Progenitor cell of endocrine pancreas (in vitro differentiated cells): ENCODE measurements around the gene LDAH. TPM values are rescaled to one million over a fixed set of nuclear protein-coding genes. Genes with fewer than 3 reads are reported as not detected.
A peak's percentile ranks its signal among the peaks of the same experiment; 100 is the strongest.
"Not testable (repeated sequence)": the region's sequence is repeated elsewhere in the genome, so short reads cannot be mapped to it uniquely, and the experiment has no call there.

Experiments used
- DNase-seq: peaks from one replicate; pipeline ENCODE4 v3.0.0; 2021; ENCODE audit warnings: low spot score; ENCODE audit not compliant: unreplicated experiment
- H3K27ac Mint-ChIP-seq: 2 replicates; pipeline ENCODE4 v1.8.0; 2021; ENCODE audit warnings: mild to moderate bottlenecking, moderate library complexity, mixed read lengths
- H3K27me3 Mint-ChIP-seq: 2 replicates; pipeline ENCODE4 v1.8.0; 2021; ENCODE audit warnings: mixed read lengths
- H3K36me3 Mint-ChIP-seq: 2 replicates; pipeline ENCODE4 v1.8.0; 2022; ENCODE audit warnings: mixed read lengths; ENCODE audit not compliant: insufficient read depth
- H3K4me1 Mint-ChIP-seq: 2 replicates; pipeline ENCODE4 v1.8.0; 2021; ENCODE audit warnings: low read depth, mixed read lengths
- H3K4me3 Mint-ChIP-seq: 2 replicates; pipeline ENCODE4 v1.8.0; 2021; ENCODE audit warnings: low read depth, mild to moderate bottlenecking, moderate library complexity, mixed read lengths
- H3K9me3 Mint-ChIP-seq: 2 replicates; pipeline ENCODE4 v1.8.0; 2021; ENCODE audit warnings: low read depth, mixed read lengths
- CTCF ChIP-seq: fragments of 200-600 bp; sonication (generic); IDR thresholded peaks from one replicate; pipeline ENCODE4 v1.5.0; 2021; ENCODE audit warnings: antibody characterized with exemption, mild to moderate bottlenecking; ENCODE audit not compliant: unreplicated experiment
- total RNA-seq: library from RNA; stranded (reverse); gene quantifications from 2 replicates; pipeline ENCODE4 v1.2.1, GENCODE V29; 2021

LDAH gene
- total RNA-seq, 1 donor from 2014 or later = 25.1 TPM

GRCh38 chr2:20725782-20726181, 97.1 kb downstream of the LDAH start:
- peaks cover 34% of the 10 kb centered on the region for H3K36me3 Mint-ChIP-seq

DNA sequence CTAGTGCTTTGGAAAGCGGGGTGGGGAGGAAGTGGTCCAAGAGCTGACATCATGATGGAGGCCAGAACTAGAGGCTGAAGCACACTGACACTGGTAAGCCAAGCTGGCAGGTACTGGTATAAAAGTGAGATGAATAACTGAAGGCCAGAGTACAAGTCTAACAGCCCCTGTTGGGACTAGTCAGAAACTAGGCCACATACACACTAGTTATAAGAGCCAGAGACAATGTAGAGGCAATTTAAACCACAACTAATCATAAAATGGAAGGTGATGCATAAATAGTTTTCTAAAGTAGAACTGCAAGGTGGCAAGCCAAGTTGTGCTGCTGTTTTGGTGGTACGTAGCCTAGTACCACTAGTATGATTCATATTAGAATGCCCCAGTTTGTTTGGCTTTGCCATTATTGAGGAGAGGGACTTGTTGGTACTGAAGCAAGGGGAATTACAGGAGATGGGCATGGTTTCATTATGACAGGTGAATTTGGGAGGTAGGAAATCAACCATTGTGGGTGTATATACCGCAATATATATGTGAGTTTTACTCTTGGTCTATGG, 98.3 kb downstream of the LDAH start:
- Mint-ChIP-seq H3K27me3 (no peaks in the 10 kb centered on the region), H3K4me3 (no peak overlapping the region), H3K9me3 (peaks cover 22% of the 10 kb centered on the region), H3K27ac (no peak overlapping the region), H3K36me3 (peaks cover 40% of the 10 kb centered on the region), H3K4me1 (peaks cover 14% of the 10 kb centered on the region)
- DNase-seq = no peak
- no peak for TF ChIP-seq CTCF

More at GRCh38 chr2:20725782-20726181, 97.1 kb downstream of the LDAH start:
- DNase-seq = no peak
- Mint-ChIP-seq H3K27ac (no peak overlapping the region), H3K4me3 (no peak overlapping the region), H3K9me3 (peaks cover 14% of the 10 kb centered on the region), H3K27me3 (no peaks in the 10 kb centered on the region), H3K4me1 (peaks cover 14% of the 10 kb centered on the region)
- no peak for TF ChIP-seq CTCF

DNA sequence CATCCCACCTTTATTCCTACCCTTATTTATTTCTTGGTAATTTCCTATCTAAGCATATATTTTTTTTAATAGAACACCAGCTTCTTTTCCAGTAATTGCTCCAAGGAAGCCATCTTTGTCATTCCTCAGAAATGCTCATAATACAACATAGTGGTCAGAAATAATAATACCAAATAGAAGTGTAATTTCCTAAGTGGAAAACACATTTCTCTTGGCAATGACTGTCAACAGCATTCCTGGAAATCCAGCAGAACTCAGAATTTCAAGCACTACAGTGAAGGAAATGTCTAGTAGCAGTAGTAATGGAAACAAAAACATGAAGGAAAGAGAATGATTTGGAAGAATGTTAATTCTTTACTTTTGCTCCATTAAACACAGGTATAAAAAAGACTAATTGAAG, 99.4 kb downstream of the LDAH start:
- H3K4me3 Mint-ChIP-seq = no peak overlapping the region
- TF ChIP-seq CTCF = no peak
- peaks cover 46% of the 10 kb centered on the region for H3K36me3 Mint-ChIP-seq

DNA sequence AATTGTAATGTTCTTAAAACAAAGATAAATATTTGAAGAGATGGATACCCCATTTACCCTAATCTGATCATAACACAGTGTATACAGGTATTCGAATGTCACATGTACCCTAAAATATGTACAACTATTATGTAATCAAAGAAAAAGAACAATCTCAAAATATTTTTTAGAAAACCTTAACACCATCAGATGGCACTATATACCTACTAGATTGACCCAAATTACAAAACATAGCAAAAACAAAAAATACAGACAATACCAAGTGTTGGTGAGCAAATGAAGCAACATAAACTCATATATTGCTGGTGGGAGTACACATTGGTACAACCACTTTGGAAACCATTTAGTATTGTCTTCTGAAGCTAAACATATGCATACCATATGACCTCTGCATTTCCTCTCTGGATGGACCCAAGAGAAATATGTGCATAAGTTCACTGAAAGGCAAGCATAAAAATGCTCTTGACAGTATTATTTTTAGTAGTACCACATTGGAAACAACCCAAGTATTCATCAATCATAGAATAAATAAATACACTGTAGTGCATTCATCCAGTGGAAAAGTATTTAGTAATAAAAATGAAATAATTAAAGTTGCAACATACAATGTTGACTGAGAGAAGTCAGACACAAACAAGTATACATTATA, 100.2 kb downstream of the LDAH start:
- H3K4me1 Mint-ChIP-seq = peaks cover 2% of the 10 kb centered on the region
- H3K9me3 Mint-ChIP-seq = peaks cover 36% of the 10 kb centered on the region
- H3K36me3 Mint-ChIP-seq = peaks cover 50% of the 10 kb centered on the region
- TF ChIP-seq CTCF = no peak
- DNase-seq = no peak
- H3K4me3 Mint-ChIP-seq = no peak overlapping the region
- no peaks in the 10 kb centered on the region for H3K27me3 Mint-ChIP-seq
- no peak overlapping the region for H3K27ac Mint-ChIP-seq

More for the DNA sequence above, 99.4 kb downstream of the LDAH start:
- peaks cover 29% of the 10 kb centered on the region for H3K9me3 Mint-ChIP-seq
- no peak overlapping the region for H3K27ac Mint-ChIP-seq
- no peaks in the 10 kb centered on the region for H3K27me3 Mint-ChIP-seq
- H3K4me1 Mint-ChIP-seq = peaks cover 10% of the 10 kb centered on the region
- DNase-seq = no peak

- peaks cover 2% of the 10 kb centered on the region for H3K4me1 Mint-ChIP-seq
- H3K4me3 Mint-ChIP-seq = no peak overlapping the region
- no peak overlapping the region for H3K27ac Mint-ChIP-seq
- no peaks in the 10 kb centered on the region for H3K27me3 Mint-ChIP-seq
- TF ChIP-seq CTCF = no peak
- no peak for DNase-seq
- H3K36me3 Mint-ChIP-seq = peaks cover 52% of the 10 kb centered on the region
- peaks cover 41% of the 10 kb centered on the region for H3K9me3 Mint-ChIP-seq
Measured at GRCh38 chr2:20717641-20718040, 105.3 kb downstream of the LDAH start.

DNA sequence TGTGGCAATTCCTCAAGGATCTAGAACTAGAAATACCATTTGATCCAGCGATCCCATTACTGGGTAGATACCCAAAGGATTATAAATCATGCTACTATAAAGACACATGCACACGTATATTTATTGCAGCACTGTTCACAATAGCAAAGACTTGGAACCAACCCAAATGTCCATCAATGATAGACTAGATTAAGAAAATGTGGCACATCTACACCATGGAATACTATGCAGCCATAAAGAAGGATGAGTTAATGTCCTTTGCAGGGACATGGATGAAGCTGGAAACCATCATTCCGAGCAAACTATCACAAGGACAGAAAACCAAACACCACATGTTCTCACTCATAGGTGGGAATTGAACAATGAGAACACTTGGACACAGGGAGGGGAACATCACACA, 106.7 kb downstream of the LDAH start:
- H3K27me3 Mint-ChIP-seq, H3K4me1 Mint-ChIP-seq, H3K27ac Mint-ChIP-seq, H3K4me3 Mint-ChIP-seq, DNase-seq: not testable (repeated sequence)
- Mint-ChIP-seq H3K36me3 (peaks cover 46% of the 10 kb centered on the region), H3K9me3 (peaks cover 41% of the 10 kb centered on the region)

GRCh38 chr2:20714412-20714811, 108.5 kb downstream of the LDAH start:
- Mint-ChIP-seq H3K36me3 (peaks cover 39% of the 10 kb centered on the region), H3K27ac (peak overlapping the region; percentile 1), H3K9me3 (peaks cover 26% of the 10 kb centered on the region)
- H3K4me3 Mint-ChIP-seq, DNase-seq, H3K27me3 Mint-ChIP-seq, H3K4me1 Mint-ChIP-seq: not testable (repeated sequence)

DNA sequence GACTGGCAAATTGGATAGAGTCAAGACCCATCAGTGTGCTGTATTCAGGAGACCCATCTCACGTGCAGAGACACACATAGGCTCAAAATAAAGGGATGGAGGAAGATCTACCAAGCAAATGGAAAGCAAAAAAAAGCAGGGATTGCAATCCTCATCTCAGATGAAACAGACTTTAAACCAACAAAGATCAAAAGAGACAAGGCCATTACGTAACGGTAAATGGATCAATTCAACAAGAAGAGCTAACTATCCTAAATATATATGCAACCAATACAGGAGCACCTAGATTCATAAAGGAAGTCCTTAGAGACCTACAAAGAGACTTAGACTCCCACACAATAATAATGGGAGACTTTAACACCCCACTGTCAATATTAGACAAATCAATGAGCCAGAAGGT, 109.3 kb downstream of the LDAH start:
- not testable (repeated sequence) for DNase-seq, H3K4me3 Mint-ChIP-seq, H3K27me3 Mint-ChIP-seq, H3K4me1 Mint-ChIP-seq, H3K27ac Mint-ChIP-seq
- peaks cover 22% of the 10 kb centered on the region for H3K9me3 Mint-ChIP-seq
- peaks cover 34% of the 10 kb centered on the region for H3K36me3 Mint-ChIP-seq
